ENCODE data around the gene NFATC4.

DNA sequence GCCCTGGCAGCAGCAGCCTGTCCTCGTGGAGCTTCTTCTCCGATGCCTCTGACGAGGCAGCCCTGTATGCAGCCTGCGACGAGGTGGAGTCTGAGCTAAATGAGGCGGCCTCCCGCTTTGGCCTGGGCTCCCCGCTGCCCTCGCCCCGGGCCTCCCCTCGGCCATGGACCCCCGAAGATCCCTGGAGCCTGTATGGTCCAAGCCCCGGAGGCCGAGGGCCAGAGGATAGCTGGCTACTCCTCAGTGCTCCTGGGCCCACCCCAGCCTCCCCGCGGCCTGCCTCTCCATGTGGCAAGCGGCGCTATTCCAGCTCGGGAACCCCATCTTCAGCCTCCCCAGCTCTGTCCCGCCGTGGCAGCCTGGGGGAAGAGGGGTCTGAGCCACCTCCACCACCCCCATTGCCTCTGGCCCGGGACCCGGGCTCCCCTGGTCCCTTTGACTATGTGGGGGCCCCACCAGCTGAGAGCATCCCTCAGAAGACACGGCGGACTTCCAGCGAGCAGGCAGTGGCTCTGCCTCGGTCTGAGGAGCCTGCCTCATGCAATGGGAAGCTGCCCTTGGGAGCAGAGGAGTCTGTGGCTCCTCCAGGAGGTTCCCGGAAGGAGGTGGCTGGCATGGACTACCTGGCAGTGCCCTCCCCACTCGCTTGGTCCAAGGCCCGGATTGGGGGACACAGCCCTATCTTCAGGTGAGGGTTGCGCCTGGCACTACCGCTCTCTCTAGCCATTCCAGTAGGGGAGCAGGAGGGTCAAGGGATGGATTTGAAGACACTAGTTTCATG is 2.1 kb downstream of the NFATC4 start:
- no peak for TF ChIP-seq EZH2 (IDR thresholded peaks at IDR 0.05)
- TF ChIP-seq POLR2AphosphoS5 (IDR thresholded peaks at IDR 0.05; ENCODE audit: borderline replicate concordance, low read depth, low read length), result no peak
- no peak for TF ChIP-seq FOXP2 (optimal IDR thresholded peaks at IDR 0.05; ENCODE audit: control extremely low read depth, extremely low read length, insufficient read depth)

Data from SK-N-MC (cell line).